Ovary (tissue), 3 donors: ENCODE data around the gene LRRC58.

Experiments used
- CTCF ChIP-seq, 3 donors: fragments of 450-650 bp in 2 of 3; fragments of 200-600 bp in 1 of 3; IDR thresholded peaks; one replicate each; pipeline versions ENCODE4 v1.5.1 to v1.8.0; 2016 to 2022; ENCODE audit warnings: antibody characterized with exemption in 3 of 3, mild to moderate bottlenecking in 1 of 3
- POLR2A ChIP-seq: fragments of 450-650 bp; IDR thresholded peaks from one replicate; pipeline ENCODE4 v1.6.1; 2017; ENCODE audit warnings: antibody characterized with exemption, mild to moderate bottlenecking, moderate library complexity
- donor health status: DM: no; HTN: no; CAD: no.

GRCh38 chr3:120274739-120275167 lies 74.4 kb downstream of the LRRC58 start:
- TF ChIP-seq CTCF (IDR thresholded peaks at IDR 0.05): no peak
- no peak for TF ChIP-seq POLR2A
